NCI-H2081 (cell line): ENCODE measurements around the gene GNA12.

Experiments
- DNase-seq, 2 experiments: peaks; one replicate each; lab custom pipeline; 2025; lab: John Stamatoyannopoulos, UW

The GNA12 gene

GRCh38 chr7:2844153-2845033 is at the start of gene GNA12:
TSS of gene GNA12 (minus strand) at chr7:2844308. CDS start at chr7:2844161, 147 bp downstream.
- DNase-seq: peak; percentile 99

DNA sequence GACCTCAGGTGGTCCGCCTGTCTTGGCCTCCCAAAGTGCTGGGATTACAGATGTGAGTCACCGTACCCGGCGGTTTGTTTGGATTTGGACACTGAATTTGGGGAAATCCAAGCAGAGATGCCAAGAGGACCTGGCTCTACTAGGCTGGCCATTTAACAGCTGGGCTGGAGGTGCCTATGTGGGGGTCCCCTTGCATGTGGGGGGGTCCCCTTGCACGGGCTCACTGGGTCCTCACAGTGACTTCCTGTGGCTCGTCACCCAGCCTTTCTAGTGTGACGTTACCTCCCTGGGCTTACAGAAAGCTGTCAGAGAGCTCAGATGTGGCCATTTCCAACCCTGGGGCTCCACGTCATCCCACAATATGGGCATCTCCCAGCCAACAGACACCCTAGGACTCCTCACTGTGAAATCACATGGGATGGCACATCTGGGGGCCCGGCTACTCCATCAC is 49.3 kb upstream of the GNA12 start:
- DNase-seq: no peak

DNA sequence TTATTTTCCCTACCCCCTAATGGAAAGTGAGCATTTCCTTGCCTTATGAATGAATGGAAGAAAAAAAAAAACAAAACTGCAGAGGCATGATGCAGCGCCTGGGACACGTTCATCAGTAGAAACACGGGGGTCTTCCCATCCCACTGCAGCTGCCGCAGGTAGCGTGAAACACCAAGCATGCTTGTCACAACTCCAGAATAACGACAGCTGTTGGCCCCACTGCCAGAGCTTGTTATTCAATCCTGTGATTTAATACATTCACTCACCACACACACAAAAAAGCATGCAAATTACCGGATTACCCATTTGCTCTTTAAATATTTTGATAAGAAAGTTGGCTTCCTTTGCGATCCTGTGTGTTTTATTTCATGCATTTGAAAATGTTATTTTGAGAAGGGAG is 48.4 kb upstream of the GNA12 start:
- peak; percentile 75 to 90 for DNase-seq

GRCh38 chr7:2887816-2888215 is 43.7 kb upstream of the GNA12 start:
- no peak for DNase-seq

DNA sequence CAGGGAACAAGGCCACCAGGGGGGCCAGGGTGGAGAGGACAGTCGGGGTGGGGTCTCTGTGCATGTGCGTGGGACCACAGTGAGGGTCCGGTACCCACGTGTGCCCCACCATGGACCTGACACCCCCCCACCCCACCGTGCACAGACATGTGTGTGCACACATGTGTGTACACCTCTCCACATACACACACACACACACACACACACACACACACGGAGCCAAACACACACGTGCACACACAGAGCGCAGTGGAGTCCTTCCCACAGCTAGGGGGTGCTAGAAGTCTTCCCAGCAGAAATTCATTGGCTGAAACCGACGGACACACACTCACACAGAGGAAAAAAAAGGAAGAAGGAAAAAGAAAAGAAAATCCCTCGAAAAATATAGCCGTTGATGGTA is 42.8 kb upstream of the GNA12 start:
- DNase-seq: peak; percentile 67 to 83

DNA sequence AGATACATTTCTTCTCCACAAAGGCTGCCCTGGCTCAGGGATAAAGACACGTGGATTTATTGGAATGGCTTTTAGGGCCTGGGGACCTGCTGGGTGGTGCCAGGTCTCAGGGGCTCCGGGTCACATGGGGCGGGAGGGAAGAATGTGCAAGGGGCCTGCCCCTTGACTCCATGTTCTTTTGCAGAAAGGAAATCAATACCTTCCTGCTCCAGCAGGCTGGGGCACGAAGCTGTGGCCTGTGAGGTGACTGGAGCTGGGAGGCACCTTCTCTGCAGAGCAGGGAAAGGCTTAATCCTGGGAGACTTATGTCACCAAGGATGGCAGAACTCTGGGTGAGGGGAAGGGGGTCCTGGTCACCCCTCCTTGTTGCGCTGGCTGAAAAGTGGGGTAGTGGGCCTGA is 42.3 kb upstream of the GNA12 start:
- DNase-seq: no peak

GRCh38 chr7:2884161-2884560 is 40.1 kb upstream of the GNA12 start:
- DNase-seq: peak in 1 of 2 experiments; percentile 40

GRCh38 chr7:2883101-2883500 is 39.0 kb upstream of the GNA12 start:
- no peak for DNase-seq

DNA sequence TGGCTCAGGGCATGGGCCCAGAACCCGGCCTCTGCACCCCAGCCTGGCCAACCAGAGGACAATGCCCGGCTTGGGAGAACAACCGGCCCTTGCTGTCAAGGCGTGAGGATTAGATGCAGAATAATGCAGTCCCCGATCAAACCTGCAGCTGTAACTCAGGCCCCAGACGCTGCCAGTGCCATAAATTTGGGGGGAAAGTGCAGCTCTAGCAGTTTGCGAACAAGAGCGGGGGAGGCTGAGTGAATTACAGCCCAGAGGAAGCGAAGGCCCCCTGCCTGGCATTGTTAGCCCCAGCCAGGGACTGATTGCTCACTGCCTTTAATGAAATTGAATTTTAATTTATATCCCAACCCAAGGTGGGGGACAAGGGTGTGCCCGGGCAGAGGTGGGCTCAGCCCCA is 38.0 kb upstream of the GNA12 start:
- DNase-seq: peak in 1 of 2 experiments; percentile 44

DNA sequence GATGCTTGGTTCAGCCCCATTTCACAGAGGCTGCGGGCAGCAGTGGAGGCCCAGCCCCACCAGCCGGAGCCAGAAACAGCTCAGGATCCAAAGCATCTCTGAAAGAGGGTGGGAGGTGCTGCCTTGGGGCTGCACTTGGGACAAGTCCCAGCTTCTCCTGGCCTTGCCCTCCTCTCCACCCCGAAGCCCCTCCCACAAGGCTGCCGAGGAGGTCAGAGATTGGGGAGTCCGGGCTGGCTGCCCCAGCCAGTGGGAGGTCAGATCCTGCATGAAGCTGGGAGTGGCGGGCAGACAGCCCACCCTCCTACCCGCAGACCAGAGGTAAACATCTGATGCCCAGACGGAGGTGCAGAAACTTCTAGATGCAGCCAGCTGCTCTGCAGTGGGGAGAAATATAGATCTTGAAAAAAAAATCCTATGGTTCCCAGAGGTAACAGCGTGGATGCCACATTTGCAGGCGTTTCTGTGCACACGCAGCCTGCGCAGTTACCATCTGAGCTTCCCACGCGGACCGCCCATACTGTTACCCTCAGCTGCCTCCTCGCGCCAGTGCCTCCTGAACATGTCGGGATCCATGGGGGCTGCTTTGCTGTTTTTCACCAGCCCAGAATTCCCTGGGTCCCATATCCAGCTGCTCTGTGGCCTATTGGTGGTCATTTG is 36.9 kb upstream of the GNA12 start:
- DNase-seq: no peak

DNA sequence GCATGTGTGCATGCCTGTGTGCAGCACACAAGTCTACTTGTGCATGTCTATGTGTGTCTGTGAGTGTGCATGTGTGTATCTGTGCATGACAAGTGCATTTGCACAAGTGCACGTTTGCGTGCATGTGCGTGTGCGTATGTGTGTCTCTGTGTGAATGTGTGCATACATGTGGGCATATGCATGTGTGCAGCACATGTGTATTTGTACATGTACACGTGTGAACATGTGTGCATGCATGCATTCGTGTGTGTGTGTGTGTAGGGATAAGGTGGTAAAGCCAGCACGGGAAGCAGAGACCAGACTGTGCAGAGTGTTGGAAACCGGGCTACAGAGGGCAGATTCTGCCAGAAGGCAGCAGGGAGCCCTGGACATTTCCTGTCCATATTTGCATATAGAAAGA is 35.9 kb upstream of the GNA12 start:
- no peak for DNase-seq

- DNase-seq: no peak
Measured at GRCh38 chr7:2879354-2879753, 35.2 kb upstream of the GNA12 start.

- DNase-seq: no peak
Measured at GRCh38 chr7:2878306-2878705, 34.2 kb upstream of the GNA12 start.

- peak; percentile 78 to 91 for DNase-seq
Measured at GRCh38 chr7:2876031-2876731, 32.1 kb upstream of the GNA12 start.

DNA sequence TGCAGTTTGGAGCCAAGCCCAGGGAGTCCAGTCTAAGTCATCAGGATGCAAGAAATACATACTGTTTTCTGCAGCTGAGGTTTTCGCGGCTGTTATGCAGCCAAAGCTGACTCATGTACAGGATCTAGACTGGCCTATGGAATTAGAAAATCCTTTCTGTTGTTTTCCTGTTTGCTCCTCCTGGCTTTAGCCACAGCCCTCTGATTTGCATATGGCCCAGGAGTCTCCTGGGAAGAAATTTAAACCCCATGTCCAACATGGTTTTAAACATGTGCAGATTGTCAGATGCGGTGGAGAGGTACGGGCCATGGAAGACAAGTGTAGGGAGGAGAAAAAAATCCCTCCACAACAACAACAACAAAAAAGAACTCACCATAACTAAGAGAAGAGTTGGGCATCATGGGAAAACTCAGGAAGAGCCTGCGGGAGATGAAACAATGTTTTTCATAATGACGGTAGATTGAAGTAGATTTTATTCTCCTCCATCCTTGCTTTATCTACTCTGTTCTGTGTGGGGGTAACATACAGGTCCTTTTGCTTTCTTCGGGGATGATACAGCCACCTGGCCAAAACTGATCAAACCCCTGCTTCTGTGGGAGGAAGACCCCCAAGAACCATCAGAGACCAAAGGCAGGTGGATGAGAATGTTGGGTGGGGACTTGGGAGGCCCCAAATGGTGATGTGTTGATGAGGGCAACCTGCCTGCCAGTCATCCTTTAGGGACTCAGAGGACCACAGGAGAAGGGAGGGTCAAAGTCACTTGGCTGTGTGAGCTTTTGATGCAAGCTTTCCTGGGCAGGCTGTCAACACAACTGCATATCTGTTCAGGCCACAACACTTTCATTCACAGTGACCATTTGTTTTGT is 29.8 kb upstream of the GNA12 start:
- no peak for DNase-seq

DNA sequence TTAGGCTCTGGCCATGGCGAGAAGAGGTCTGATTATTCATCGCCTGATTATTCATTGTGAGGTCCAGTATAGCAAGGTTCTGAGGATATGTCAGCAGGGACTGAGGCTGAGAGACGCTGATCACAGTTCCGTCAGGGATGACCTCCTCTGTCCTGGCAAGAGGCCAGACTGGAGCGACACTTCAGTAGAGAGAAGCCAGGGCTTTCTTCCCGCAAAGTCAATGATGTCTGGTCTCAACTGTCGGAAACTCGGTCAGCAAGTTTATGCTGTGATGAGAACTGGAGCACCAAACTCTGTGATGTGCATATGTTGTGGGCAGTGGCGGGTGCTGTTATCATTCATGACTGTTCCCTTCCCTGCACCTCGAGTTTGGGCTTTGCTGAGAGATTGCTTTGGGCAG is 29.0 kb upstream of the GNA12 start:
- DNase-seq: no peak

DNA sequence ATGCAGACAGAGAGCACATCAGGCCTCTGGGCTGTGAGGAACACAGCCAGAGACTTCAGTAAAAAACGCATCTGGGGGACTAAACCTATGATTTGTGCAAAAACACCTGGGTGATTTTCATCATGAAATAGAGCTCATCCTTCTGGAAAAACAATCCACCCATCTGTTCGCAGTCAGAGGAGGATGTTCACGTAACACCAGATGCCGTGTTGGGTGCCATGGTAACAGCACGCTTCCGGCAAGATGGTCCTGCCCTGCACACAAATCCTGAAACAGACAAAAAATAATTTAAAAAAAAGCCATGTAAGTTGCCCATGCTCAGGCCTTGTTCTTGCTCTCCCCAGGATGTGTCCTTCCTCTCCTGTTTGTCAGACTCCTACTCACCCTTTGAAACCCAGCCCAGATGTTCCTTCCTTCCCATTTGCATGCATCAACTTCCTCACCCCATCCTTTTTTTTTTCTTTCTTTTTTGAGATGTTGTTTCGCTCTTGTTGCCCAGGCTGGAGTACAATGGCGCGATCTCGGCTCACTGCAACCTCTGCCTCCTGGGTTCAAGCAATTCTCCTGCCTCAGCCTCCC is 28.3 kb upstream of the GNA12 start:
- no peak for DNase-seq

- DNase-seq: no peak
Measured at GRCh38 chr7:2870471-2870931, 26.4 kb upstream of the GNA12 start.

GRCh38 chr7:2869981-2870380 is 25.9 kb upstream of the GNA12 start:
- no peak for DNase-seq

DNA sequence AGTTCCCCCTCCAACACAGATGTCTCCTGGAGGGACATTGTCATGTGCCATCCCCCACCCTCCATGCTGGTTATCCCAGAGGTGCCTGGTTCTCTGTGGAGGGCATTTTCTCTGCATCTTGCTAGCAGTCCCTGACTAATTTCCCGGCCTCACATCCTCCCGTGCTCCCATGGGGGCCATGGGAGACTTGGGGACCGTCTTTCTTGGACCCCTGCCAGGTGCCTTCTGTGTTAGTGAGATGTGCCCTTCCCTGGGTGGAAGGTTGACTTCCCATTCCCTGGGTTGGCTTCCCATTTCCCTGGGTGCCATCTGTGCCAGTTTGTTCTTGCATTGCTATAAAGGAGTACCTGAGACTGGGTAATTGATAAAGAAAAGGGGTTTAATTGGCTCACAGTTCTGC is 22.5 kb upstream of the GNA12 start:
- no peak for DNase-seq

DNA sequence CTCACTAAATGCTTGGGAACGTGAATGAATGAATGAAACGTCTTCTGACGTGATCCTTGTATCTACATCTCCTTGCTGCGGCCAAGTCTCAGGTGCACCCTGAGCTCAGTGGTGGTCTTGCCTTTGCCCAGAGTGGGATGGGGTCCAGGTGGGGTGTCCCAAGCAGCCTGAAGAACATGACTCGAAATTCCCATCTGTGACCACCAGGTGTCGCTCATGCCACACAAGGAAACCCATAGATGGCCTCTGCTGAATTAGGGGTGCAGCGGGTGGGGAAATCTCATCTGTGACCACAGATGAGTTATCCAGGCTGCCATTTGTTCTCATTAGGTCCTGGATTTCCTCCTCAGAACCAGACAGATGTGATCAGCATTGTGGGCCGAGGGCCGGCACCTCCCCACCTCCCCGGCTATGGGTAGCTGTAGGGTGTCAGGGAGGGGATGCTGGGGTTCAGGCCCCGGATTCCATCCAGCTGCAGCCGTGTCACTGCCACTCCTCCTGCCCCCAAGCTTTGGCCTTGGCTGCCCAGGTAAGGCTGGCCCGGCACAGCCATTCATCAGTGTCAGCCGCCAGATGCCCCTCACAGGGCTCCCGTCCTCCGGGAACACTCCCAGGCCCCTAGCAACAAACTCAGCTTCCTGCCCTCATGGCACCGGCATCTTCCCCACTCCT is 21.0 kb upstream of the GNA12 start:
- DNase-seq: peak; percentile 64 to 70
